ENCODE data around the gene CDC45.

CDC45 gene

GRCh38 chr22:19448076-19448607 is 31.6 kb upstream of the CDC45 start:
- DNase-seq = no peak

GRCh38 chr22:19448739-19449421 is 30.8 kb upstream of the CDC45 start:
- DNase-seq = no peak

- no peak for DNase-seq
Measured at GRCh38 chr22:19449422-19449767, 30.3 kb upstream of the CDC45 start.

- no peak for DNase-seq
Measured at GRCh38 chr22:19450363-19451175, 29.2 kb upstream of the CDC45 start.

GRCh38 chr22:19451570-19451969 is 28.1 kb upstream of the CDC45 start:
- no peak for DNase-seq

DNA sequence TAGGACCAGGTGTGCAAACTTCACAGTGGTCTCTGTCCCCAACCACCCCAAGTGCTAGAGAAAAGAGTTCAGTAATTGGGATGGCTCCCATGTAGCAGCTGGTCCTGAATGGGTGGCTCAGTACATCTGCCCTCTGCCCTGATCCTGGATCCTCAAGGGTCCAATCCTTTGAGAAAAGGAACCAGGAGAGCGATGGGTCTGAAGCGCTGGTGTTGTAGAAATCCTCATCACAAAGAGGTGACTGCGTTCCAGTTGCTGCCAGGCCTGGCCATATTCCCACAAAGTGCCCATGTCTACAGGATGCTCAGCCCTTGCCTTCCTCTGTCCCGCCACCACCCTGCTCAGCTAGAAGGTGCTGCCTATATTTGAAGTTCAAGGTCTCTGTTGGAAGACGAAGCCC is 26.0 kb upstream of the CDC45 start:
- DNase-seq = no peak

- no peak for DNase-seq
Measured at GRCh38 chr22:19454156-19454555, 25.6 kb upstream of the CDC45 start.

DNA sequence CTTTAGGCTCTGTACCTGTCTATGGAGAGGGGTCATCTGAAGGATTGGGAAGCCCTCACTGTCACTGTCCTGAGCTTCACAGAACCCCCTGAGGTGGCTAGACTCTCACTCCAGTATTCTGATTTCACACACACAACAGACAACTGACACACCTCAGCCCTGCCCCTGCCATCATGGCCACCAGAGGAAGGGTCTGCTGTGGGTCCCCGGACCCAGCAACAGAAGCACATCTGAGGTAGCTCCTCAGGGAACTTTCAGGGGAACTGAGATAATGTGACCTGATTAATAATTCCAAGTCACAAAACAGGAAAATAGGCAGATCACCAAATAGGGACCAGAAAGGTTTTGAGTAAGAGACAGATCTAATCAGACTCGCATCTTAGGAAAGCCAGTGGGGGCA is 24.7 kb upstream of the CDC45 start:
- DNase-seq = no peak

DNA sequence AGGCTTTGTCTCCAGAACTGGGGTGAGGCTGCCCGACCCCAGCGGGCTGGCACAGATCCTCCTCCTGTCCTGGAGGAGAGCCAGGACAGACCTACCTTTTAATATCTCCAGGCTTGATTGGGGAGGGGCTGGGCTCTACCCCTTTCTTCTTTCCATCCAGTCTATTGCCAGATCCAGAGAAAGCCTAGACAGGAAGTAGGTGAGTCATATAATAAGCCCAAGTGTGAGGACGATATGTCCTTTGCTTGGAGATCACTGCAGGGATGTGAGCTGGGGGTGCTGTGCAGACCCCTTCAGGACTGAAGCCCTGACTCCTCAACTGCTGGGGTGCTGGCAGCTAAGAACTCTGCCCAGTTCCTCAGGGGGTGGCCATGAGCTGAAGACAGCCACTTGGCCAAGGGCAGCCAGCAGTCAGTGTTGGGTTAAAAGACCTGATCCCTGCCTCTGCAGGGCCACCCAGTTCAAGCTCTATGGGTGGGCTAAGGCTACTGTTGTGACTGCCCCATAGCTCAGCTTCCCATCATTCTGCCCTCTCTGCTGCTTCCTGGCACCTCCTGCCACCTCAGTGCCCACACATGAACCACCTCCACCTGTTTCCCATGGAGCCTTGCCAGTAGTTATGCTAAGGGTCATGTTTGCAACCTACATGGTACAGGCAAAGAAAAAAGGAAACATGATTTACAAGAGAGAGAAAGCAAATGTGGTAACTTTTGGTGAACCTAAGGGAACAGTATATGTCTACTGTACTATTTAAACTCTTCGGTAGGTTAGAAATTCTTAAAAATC is 23.9 kb upstream of the CDC45 start:
- DNase-seq = no peak

DNA sequence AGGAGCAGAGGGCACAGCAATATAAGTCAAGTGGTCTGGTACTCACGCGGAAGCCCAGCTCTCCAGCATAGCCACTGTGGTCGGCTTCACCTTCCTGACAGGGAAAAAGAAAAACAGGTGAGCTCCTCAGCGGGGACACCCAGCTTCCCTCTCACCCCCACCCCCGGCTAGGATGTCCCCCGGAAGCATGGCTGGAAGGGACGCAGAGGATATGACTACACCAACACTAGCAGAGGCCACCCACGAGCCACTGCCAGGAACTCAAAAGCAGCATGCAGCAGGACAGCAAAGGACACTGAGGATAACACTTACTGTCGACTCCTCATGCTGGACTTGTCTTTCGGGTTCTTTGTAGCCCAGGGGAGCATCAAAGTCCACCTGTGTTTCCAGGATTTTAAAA is 23.2 kb upstream of the CDC45 start:
- no peak for DNase-seq

- DNase-seq = no peak
Measured at GRCh38 chr22:19457828-19458428, 21.8 kb upstream of the CDC45 start.

DNA sequence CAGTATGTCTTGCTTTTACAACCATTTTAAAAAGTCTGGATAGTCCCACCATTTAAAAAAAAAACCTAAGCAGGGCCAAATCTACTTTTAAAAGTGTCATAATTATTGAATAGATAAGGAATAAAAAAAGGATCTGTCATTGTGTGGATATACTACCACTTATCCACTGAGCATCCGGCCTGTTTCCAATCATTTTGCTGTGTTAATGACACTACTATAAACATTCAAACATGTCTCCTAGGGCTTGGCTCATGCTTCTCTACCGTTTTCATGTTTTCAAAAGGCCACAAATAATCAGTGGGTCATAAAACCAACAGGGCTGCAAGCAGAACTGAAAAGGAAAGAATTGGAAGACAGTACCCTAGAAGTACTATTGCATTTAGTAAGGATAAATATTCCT is 19.7 kb upstream of the CDC45 start:
- DNase-seq = no peak

GRCh38 chr22:19461506-19461905 is 18.2 kb upstream of the CDC45 start:
- no peak for DNase-seq

DNA sequence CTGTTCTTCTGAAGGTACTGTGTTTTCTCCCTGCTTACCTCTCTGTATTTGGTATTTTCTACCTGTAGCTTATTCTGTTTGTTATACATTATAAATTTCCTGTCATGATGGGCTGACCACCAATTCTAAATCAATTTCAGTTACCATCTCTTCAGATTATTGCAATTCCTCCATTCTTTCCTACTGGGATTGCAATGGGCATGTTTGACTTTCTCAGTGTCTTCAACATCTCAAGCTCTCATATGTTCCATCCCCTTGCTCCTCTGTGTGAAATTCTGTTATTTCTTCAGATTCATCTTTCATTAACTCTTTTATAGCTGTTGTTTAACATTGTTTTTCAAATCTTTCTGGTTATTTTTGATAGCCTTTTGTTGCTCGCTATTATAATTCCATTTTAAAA is 16.7 kb upstream of the CDC45 start:
- no peak for DNase-seq

DNA sequence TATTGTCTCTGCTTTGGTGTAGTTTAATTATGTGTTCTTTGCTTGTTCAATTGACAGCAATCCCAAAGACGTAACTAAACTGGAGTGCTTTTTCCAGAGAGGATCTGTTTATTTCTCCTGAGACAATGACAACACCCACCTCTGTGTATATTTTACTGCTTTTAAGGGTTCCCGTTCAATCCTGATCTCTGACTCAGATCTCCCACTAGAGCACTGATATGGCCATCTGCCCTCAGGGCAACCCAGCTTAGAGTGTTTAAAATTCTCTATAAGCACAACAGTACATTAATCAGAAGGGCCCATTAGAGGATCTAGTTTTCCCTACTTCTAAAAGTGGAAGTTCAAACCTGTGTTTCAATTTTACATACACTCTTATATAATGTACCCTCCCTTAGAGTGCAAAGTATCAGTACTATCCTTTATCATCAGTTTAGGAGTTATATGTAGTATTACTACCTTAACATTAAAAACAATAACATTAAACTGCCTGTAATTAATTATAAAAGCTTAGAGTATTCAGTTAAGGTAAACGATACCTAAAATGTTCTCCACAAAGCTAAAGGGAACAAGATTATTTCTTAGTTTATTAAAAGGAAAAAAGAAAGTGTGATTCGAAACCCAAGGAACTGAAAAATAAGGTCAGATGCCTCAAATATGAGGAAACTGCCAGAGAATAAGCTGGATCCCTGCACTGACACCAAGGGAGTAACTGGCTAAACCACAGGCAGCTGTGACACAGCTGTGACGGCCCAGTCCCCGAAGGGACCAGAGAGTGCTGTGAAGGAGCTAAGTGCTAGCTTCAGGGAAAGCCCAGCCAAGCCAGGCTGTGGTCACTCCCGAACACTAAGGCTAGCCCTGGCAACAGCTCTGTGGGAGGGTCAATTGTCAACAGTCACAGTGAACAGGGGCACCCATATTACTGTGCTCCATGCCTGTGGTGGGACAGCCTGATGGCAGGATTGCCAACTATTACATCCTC is 15.9 kb upstream of the CDC45 start:
- no peak for DNase-seq

GRCh38 chr22:19464546-19464945 is 15.2 kb upstream of the CDC45 start:
- DNase-seq = no peak

DNA sequence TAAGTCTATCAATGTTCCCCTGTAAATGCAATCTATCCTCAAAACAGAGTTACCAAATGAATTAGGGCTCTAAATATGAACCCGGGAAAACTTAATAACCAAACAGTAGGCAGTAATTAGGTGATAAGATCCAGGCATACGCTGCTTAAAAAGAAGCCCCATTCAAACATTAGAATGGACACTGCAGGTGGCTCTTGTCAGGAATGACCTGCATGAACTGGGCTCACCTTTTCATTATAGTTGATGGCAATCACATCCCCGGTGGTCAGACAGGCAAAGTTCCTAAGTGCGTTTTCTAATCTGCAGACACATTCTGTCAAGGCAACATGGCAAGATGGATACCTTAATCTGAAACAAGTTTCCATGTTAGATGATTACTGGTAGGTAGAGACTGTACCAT is 14.7 kb upstream of the CDC45 start:
- DNase-seq = no peak

GRCh38 chr22:19466126-19466716 is 13.5 kb upstream of the CDC45 start:
- DNase-seq = no peak

- DNase-seq = no peak
Measured at GRCh38 chr22:19466848-19467752, 12.6 kb upstream of the CDC45 start.

GRCh38 chr22:19467912-19468311 is 11.8 kb upstream of the CDC45 start:
- no peak for DNase-seq
